Measurements from ENCODE around the gene HUS1. TPM values are rescaled to one million over a fixed set of nuclear protein-coding genes. Genes with fewer than 3 reads are reported as not detected.

Gene HUS1
- total RNA-seq, 4 donors from 2014 or later = 37.2 to 74.8 (median 52.3) TPM

- Histone ChIP-seq H3K9me3 (no peaks in the 10 kb centered on the region), H3K27me3 (no peaks in the 10 kb centered on the region), H3K4me3 (no peak overlapping the region), H3K4me1 (peaks cover 0 to 22% (median 8%) of the 10 kb centered on the region in 4 donors), H3K36me3 (peaks cover 0 to 4% (median 0%) of the 10 kb centered on the region in 4 donors), H3K27ac (peak overlapping the region in 2 of 4 donors; percentile 76 to 77)
- intact Hi-C loops (cut with DNase I; ENCODE audit: low total_unique reads) = no loop called here
- WGBS, 2 donors (ENCODE audit: low coverage in 1 of 2) = 86 to 100% methylated on average over 2 to 4 of the region's 4 CpGs
- TF ChIP-seq POLR2AphosphoS5 (IDR thresholded peaks at IDR 0.05) (no peak), CTCF (IDR thresholded peaks at IDR 0.05) (no peak), POLR2A (IDR thresholded peaks at IDR 0.05) (no peak)
- in situ Hi-C loops (cut with MboI; ENCODE audit: low pct_ligation_motif_present in 1 of 4, low pct_unique_long_range_greater_than_20kb in 1 of 4, low sequenced_read_pairs in 3 of 4) = loop anchor here in 2 of 4 donors (10.0 kb wide), 1 partner anchor 165 kb away; no protein-coding TSS in a partner anchor
- no peak for DNase-seq
Observed at GRCh38 chr7:47949703-47950102, 29.7 kb downstream of the HUS1 start.

GRCh38 chr7:47948141-47948790 is 31.1 kb downstream of the HUS1 start, which contains the start of gene PKD1L1:
Gene PKD1L1 (minus strand): TSS chr7:47948466. CDS start chr7:47948440, 26 bp downstream.
- 76 to 83% methylated on average over 2 to 7 of the region's 7 CpGs for WGBS, 2 donors (ENCODE audit: low coverage in 1 of 2)
- Histone ChIP-seq H3K4me3 (no peak within 1 kb of the TSS), H3K27ac (no peak within 1 kb of the TSS), H3K27me3 (no peaks in the 10 kb centered on the region), H3K4me1 (peaks cover 0 to 22% (median 8%) of the 10 kb centered on the region in 4 donors), H3K36me3 (no peaks in the 10 kb centered on the region), H3K9me3 (no peaks in the 10 kb centered on the region)
- intact Hi-C loops (cut with DNase I; ENCODE audit: low total_unique reads) = no loop called here
- no peak for DNase-seq
- TF ChIP-seq POLR2A (IDR thresholded peaks at IDR 0.05) (no peak), EP300 (IDR thresholded peaks at IDR 0.05; ENCODE audit: low read depth) (no peak), POLR2AphosphoS5 (IDR thresholded peaks at IDR 0.05) (no peak), CTCF (IDR thresholded peaks at IDR 0.05) (no peak)
- in situ Hi-C loops (cut with MboI; ENCODE audit: low pct_ligation_motif_present in 1 of 4, low pct_unique_long_range_greater_than_20kb in 1 of 4, low sequenced_read_pairs in 3 of 4) = loop anchor here in 2 of 4 donors (10.0 kb wide), 1 partner anchor 167 kb away; no protein-coding TSS in a partner anchor

GRCh38 chr7:47947355-47947749 is 32.1 kb downstream of the HUS1 start:
- Histone ChIP-seq H3K27ac (no peak overlapping the region), H3K4me3 (no peak overlapping the region), H3K27me3 (no peaks in the 10 kb centered on the region), H3K9me3 (no peaks in the 10 kb centered on the region), H3K4me1 (peaks cover 0 to 22% (median 8%) of the 10 kb centered on the region in 4 donors), H3K36me3 (no peaks in the 10 kb centered on the region)
- DNase-seq = no peak
- WGBS, 2 donors (ENCODE audit: low coverage in 1 of 2) = 96 to 100% methylated on average over 1 to 7 of the region's 7 CpGs
- intact Hi-C loops (cut with DNase I; ENCODE audit: low total_unique reads) = no loop called here
- in situ Hi-C loops (cut with MboI; ENCODE audit: low pct_ligation_motif_present in 1 of 4, low pct_unique_long_range_greater_than_20kb in 1 of 4, low sequenced_read_pairs in 3 of 4) = loop anchor here in 2 of 4 donors (10.0 kb wide), 1 partner anchor 167 kb away; no protein-coding TSS in a partner anchor
- TF ChIP-seq CTCF (IDR thresholded peaks at IDR 0.05) (no peak), EP300 (IDR thresholded peaks at IDR 0.05; ENCODE audit: low read depth) (no peak), POLR2A (IDR thresholded peaks at IDR 0.05) (no peak), POLR2AphosphoS5 (IDR thresholded peaks at IDR 0.05) (no peak)

- Histone ChIP-seq H3K9me3 (no peaks in the 10 kb centered on the region), H3K27ac (no peak overlapping the region), H3K27me3 (no peaks in the 10 kb centered on the region), H3K4me1 (peaks cover 0 to 26% (median 10%) of the 10 kb centered on the region in 4 donors), H3K4me3 (no peak overlapping the region), H3K36me3 (no peaks in the 10 kb centered on the region)
- 89% methylated on average over 7 of the region's 7 CpGs for WGBS, 2 donors (ENCODE audit: low coverage in 1 of 2)
- intact Hi-C loops (cut with DNase I; ENCODE audit: low total_unique reads) = no loop called here
- no peak for DNase-seq
- in situ Hi-C loops (cut with MboI; ENCODE audit: low pct_ligation_motif_present in 1 of 4, low pct_unique_long_range_greater_than_20kb in 1 of 4, low sequenced_read_pairs in 3 of 4) = loop anchor here in 2 of 4 donors (10.0 kb wide), 1 partner anchor 168 kb away; no protein-coding TSS in a partner anchor
- no peak for TF ChIP-seq POLR2A (IDR thresholded peaks at IDR 0.05)
- TF ChIP-seq CTCF (IDR thresholded peaks at IDR 0.05) = no peak
- TF ChIP-seq POLR2AphosphoS5 (IDR thresholded peaks at IDR 0.05) = no peak
- no peak for TF ChIP-seq EP300 (IDR thresholded peaks at IDR 0.05; ENCODE audit: low read depth)
Observed at GRCh38 chr7:47946581-47947354, 32.6 kb downstream of the HUS1 start.

All from transverse colon (tissue), 4 donors.